ENCODE results near the gene C5orf34. TPM values are rescaled to one million over a fixed set of nuclear protein-coding genes. Genes with fewer than 3 reads are reported as not detected.

C5orf34 gene
- total RNA-seq = 1.1 and 1.9 TPM in 2 replicates

GRCh38 chr5:43514816-43515677 lies at the start of gene C5orf34:
C5orf34 (minus strand) TSS chr5:43515148; CDS start chr5:43509339, 5,809 bp downstream.

GRCh38 chr5:43556857-43557542 lies 42.1 kb upstream of the C5orf34 start, which contains the start of gene PAIP1:
PAIP1 (minus strand) TSS chr5:43557077; CDS start chr5:43556846, 231 bp downstream.

GRCh38 chr5:43483298-43484105 lies 31.4 kb downstream of the C5orf34 start, which contains the start of gene TMEM267:
TMEM267 (minus strand) TSS chr5:43483865; CDS start chr5:43453969, 29,896 bp downstream.

Other genes with a start within 250 kb of the C5orf34 start
- gene HMGCS1, start 201.7 kb downstream of the C5orf34 start, total RNA-seq = 27.1 and 50.8 TPM in 2 replicates
- gene CCL28, start 102.8 kb downstream of the C5orf34 start, total RNA-seq = 0.94 and 1.4 TPM in 2 replicates
- 12.8 and 17.5 TPM in 2 replicates for gene TMEM267, start 31.3 kb downstream of the C5orf34 start, total RNA-seq
- 29.0 and 44.8 TPM in 2 replicates for gene PAIP1, start 41.9 kb upstream of the C5orf34 start, total RNA-seq
- 61.6 and 84.8 TPM in 2 replicates for gene NNT, start 88.0 kb upstream of the C5orf34 start, total RNA-seq